Measurements from ENCODE around the gene IFNL4. TPM values are rescaled to one million over a fixed set of nuclear protein-coding genes. Genes with fewer than 3 reads are reported as not detected.

Gene IFNL4
- total and polyA plus RNA-seq, 9 donors, result 0.17 to 0.23 TPM; not detected in 7

- DNase-seq, result no peak
- 72 to 79% (median 75%) methylated on average over 6 of the region's 6 CpGs for WGBS, 3 donors
- Histone ChIP-seq H3K27ac (no peak overlapping the region), H3K9me3 (no peaks in the 10 kb centered on the region), H3K36me3 (no peaks in the 10 kb centered on the region), H3K4me1 (ENCODE audit: insufficient read depth) (peaks cover 3% of the 10 kb centered on the region), H3K4me3 (no peak overlapping the region), H3K27me3 (no peaks in the 10 kb centered on the region)
- no peak for TF ChIP-seq POLR2A (IDR thresholded peaks at IDR 0.05)
- TF ChIP-seq CTCF (IDR thresholded peaks at IDR 0.05), result no peak
- no peak for TF ChIP-seq EP300 (IDR thresholded peaks at IDR 0.05)
- intact Hi-C loops (cut with DNase I), result no loop called here
These were observed 42.5 kb downstream of the IFNL4 start for GRCh38 chr19:39206122-39206521.

- 24 to 30% (median 29%) methylated on average over 3 of the region's 3 CpGs for WGBS, 3 donors
These were observed 43.2 kb downstream of the IFNL4 start for GRCh38 chr19:39205449-39205764.

GRCh38 chr19:39203372-39204341, 45.0 kb downstream of the IFNL4 start, which contains the start of gene SYCN:
TSS of gene SYCN (minus strand) at chr19:39204263. CDS start at chr19:39204254, 9 bp downstream.
- no peaks in the 10 kb centered on the region for H3K27me3 ChIP-seq
- no peak within 1 kb of the TSS for H3K27ac ChIP-seq
- no peaks in the 10 kb centered on the region for H3K36me3 ChIP-seq
- DNase-seq, result no peak
- H3K4me1 ChIP-seq (ENCODE audit: insufficient read depth), result peaks cover 3% of the 10 kb centered on the region
- intact Hi-C loops (cut with DNase I), result no loop called here
- H3K4me3 ChIP-seq, result no peak within 1 kb of the TSS
- H3K9me3 ChIP-seq, result no peaks in the 10 kb centered on the region
- TF ChIP-seq POLR2A (IDR thresholded peaks at IDR 0.05) (no peak), CTCF (IDR thresholded peaks at IDR 0.05) (no peak), EP300 (IDR thresholded peaks at IDR 0.05) (no peak)
- 30 to 35% (median 34%) methylated on average over 51 to 57 of the region's 57 CpGs for WGBS, 3 donors

More at GRCh38 chr19:39205449-39205764, 43.2 kb downstream of the IFNL4 start:
- intact Hi-C loops (cut with DNase I), result no loop called here
- no peaks in the 10 kb centered on the region for H3K36me3 ChIP-seq
- H3K27me3 ChIP-seq, result no peaks in the 10 kb centered on the region
- no peak for TF ChIP-seq POLR2A (IDR thresholded peaks at IDR 0.05)
- TF ChIP-seq EP300 (IDR thresholded peaks at IDR 0.05), result no peak
- no peak for TF ChIP-seq CTCF (IDR thresholded peaks at IDR 0.05)
- no peaks in the 10 kb centered on the region for H3K9me3 ChIP-seq
- DNase-seq, result no peak
- peaks cover 3% of the 10 kb centered on the region for H3K4me1 ChIP-seq (ENCODE audit: insufficient read depth)
- no peak overlapping the region for H3K4me3 ChIP-seq
- no peak overlapping the region for H3K27ac ChIP-seq

GRCh38 chr19:39202998-39203355, 45.7 kb downstream of the IFNL4 start:
- H3K27me3 ChIP-seq, result no peaks in the 10 kb centered on the region
- TF ChIP-seq EP300 (IDR thresholded peaks at IDR 0.05), result no peak
- no peak for TF ChIP-seq CTCF (IDR thresholded peaks at IDR 0.05)
- TF ChIP-seq POLR2A (IDR thresholded peaks at IDR 0.05), result no peak
- WGBS, 3 donors, result 39 to 93% (median 93%) methylated on average over 1 of the region's 1 CpG

More at GRCh38 chr19:39202998-39203355, 45.7 kb downstream of the IFNL4 start:
- Histone ChIP-seq H3K27ac (no peak overlapping the region), H3K9me3 (no peaks in the 10 kb centered on the region), H3K4me3 (no peak overlapping the region), H3K4me1 (ENCODE audit: insufficient read depth) (peaks cover 3% of the 10 kb centered on the region), H3K36me3 (no peaks in the 10 kb centered on the region)
- DNase-seq, result no peak
- intact Hi-C loops (cut with DNase I), result no loop called here

Measured in ovary (tissue), 9 donors.